Hematopoietic multipotent progenitor cell (in vitro differentiated cells): ENCODE results near the gene NLRP6. TPM values are rescaled to one million over a fixed set of nuclear protein-coding genes. Genes with fewer than 3 reads are reported as not detected.
A peak's percentile ranks its signal among the peaks of the same experiment; 100 is the strongest.
"Not testable (repeated sequence)": the region's sequence is repeated elsewhere in the genome, so short reads cannot be mapped to it uniquely, and the experiment has no call there.

ENCODE experiments used
- DNase-seq, 3 donors: peaks; one replicate each; pipeline ENCODE4 v3.0.0-alpha.2; 2011 to 2015; ENCODE audit warnings: low read depth in 2 of 3, low spot score in 2 of 3
- total RNA-seq: library from RNA; depleted of rRNA; stranded (reverse); fragments of >200 nt; gene quantifications from one replicate; pipeline ENCODE4 v1.2.3, GENCODE V29; 2012

Gene NLRP6
- total RNA-seq, 1 donor, result 0.54 TPM

DNA sequence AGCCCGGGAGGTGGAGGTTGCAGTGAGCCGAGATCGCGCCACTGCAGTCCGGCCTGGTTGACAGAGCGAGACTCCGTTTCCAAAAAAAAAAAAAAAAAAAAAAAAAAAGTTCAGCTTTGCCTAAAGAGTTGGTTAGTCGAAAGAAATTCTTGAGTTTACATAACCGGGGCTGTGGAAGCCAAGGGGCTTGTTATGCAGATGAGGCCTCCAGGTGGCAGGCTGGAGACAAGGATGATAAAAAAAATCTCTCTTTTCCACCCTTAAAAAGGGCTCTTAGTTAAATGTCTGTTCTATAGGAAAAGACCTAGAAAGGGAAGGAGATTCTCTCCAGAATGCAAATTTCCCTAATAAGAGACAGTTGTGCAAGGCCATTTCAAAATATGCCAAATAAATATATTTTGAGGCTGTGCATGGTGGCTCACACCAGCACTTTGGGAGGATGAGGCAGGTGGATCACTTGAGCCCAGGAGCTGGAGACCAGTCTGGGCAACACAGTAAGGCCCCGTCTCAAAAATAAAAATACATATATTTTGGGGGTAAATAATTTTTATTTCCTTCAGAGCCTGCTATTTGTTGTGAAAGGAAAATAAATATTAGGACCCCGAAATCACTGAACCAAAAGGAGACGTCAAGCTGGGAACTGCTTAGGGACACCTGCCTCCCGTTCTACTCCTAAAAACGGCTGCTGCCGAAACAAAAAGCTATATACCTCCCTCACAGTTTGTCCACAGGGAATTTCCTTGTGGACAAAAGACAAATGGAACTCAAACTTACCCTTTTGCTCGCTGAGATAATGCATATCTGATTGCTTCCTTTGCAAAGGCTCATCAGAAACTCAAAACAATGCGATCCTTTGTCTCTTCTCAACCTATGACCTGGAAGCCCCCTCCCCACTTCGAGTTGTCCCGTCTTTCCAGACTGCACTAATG is 27.0 kb downstream of the NLRP6 start:
- DNase-seq, result peak in 2 of 3 donors; percentile 63 to 87

GRCh38 chr11:305844-306211 is 27.6 kb downstream of the NLRP6 start:
- DNase-seq, result no peak

- no peak for DNase-seq
These were observed 28.6 kb downstream of the NLRP6 start for GRCh38 chr11:306645-307371.

GRCh38 chr11:307766-308708 is 29.8 kb downstream of the NLRP6 start, which contains the start of gene IFITM2:
TSS of gene IFITM2 (plus strand) at chr11:307816. CDS start at chr11:308193, 377 bp downstream.
- peak in 2 of 3 donors; percentile 50 to 54 for DNase-seq

DNA sequence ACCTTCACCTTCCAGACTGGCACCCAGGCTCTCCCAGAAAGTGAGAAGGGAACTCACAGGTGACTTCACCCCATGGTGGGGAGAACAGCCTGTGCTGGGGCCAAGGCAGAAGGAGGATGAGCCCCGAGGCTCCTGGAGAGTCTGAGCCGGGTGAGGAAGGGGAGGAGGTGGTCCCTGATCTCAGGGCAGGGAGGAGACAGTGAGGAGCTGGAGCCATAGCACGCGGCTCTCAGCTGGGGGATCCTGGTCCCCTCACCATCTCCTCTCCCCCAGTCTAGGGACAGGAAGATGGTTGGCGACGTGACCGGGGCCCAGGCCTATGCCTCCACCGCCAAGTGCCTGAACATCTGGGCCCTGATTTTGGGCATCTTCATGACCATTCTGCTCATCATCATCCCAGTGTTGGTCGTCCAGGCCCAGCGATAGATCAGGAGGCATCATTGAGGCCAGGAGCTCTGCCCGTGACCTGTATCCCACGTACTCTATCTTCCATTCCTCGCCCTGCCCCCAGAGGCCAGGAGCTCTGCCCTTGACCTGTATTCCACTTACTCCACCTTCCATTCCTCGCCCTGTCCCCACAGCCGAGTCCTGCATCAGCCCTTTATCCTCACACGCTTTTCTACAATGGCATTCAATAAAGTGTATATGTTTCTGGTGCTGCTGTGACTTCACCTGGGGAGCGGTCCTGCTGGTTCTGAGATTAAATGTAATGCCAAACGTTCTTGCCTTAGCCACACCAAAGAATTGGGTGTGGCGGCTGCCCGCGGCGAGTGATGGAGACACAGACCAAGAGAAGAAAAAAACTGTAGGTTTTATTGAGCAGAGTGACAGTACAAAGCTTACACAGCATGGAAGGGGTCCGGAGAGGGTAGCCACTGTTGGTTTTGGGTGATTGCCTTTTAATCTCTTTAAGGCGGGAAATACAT is 30.8 kb downstream of the NLRP6 start:
- DNase-seq, result not testable (repeated sequence)

- not testable (repeated sequence) for DNase-seq
These were observed 31.9 kb downstream of the NLRP6 start for GRCh38 chr11:309979-310572.

DNA sequence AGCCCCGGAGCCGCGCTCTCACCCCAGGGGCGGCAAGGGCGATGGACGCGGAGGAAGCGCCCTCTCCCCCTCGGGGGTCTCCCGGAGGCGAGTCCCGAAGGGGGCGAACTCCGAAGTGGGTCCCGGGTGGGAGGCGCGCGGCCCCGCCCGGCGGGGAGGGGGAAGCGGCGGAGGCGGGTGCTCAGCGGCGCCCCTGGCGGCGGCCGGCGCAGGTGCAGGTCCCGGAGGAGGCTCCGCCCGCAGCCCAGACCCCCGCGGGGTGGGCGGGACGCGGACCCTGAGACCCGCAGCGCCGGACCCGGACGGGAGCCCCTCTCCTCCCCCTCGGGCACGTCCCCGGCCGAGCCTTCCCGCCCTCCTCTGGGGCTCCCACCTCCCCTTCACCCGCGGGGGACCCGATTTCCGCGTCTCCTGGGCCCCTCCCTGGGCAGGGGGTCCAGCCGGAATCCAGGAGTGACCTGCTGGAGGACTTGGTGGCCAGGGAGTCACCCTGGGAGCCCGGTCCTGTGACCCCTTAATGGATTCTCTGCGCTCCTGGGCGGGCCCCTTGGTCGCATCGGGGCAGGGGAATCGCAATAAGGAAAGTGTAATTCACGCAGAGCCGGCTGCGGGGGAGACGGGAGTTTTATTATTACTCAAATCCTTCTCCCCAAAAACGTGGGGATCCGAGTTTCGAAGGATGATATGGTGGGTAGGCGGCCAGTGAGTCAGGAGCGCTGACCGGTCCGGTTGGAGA is 33.0 kb downstream of the NLRP6 start:
- not testable (repeated sequence) for DNase-seq

GRCh38 chr11:312092-312816 is 34.0 kb downstream of the NLRP6 start:
- no peak for DNase-seq

GRCh38 chr11:313304-313786 is 35.1 kb downstream of the NLRP6 start:
- DNase-seq, result no peak

DNA sequence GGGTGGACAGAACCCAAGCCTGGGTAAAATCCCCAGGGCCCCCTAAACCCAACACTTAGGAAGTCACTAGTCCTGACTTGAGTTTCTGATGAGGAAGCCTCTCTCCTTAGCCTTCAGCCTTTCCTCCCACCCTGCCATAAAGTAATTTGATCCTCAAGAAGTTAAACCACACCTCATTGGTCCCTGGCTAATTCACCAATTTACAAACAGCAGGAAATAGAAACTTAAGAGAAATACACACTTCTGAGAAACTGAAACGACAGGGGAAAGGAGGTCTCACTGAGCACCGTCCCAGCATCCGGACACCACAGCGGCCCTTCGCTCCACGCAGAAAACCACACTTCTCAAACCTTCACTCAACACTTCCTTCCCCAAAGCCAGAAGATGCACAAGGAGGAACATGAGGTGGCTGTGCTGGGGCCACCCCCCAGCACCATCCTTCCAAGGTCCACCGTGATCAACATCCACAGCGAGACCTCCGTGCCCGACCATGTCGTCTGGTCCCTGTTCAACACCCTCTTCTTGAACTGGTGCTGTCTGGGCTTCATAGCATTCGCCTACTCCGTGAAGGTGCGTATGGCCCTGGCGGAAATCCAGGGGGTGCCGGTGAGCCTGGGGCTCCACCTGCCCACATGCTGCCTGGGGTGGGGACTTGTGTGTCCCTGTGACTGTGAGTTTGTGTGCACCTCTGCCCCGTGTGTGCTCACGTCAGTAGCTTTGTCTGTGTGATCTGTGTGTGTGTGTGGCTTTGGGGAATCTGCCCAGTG is 35.8 kb downstream of the NLRP6 start, which contains the start of gene IFITM1:
Gene IFITM1, plus strand, starts transcription at position 254 of the 767 bp plus-strand sequence. Its CDS starts 131 bp downstream, at position 385.
- DNase-seq, result peak in 2 of 3 donors; percentile 59 to 68

GRCh38 chr11:314554-314875 is 36.3 kb downstream of the NLRP6 start:
- not testable (repeated sequence) for DNase-seq

- DNase-seq, result no peak
These were observed 36.9 kb downstream of the NLRP6 start for GRCh38 chr11:315051-315481.

DNA sequence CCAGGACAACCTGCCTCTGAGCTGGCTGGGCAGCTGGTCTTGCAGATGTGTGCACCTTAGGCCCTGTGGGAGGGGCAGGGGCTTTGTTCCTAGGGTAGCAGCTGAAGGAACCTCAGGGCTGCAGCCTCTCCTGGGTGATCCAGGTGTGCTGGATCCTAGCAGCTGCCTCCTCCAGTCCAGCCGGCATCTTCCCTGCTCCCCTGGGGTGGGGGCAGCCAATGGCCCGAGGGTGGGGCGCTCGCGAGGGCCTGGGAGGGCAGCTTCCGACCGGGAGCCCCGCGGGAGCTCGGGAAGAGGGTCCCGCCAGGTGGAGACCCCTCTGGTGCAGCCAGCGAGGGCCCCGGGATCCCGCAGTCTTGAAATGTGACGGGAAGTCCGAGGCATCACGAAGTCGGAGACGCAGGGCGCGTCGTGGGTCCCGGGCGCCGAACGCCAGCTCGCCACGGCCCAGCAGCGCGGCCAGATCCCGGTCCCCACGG is 37.3 kb downstream of the NLRP6 start:
- no peak for DNase-seq

- no peak for DNase-seq
These were observed 38.0 kb downstream of the NLRP6 start for GRCh38 chr11:316031-316701.

GRCh38 chr11:316891-317301 is 38.7 kb downstream of the NLRP6 start:
- no peak for DNase-seq
